SHP77 treated with DMSO at 0.1 percent for 48 hours (cell line): ENCODE measurements around the gene JHY.

Source experiments
- DNase-seq: peaks from one replicate; lab custom pipeline; 2025; lab: John Stamatoyannopoulos, UW

Gene JHY

DNA sequence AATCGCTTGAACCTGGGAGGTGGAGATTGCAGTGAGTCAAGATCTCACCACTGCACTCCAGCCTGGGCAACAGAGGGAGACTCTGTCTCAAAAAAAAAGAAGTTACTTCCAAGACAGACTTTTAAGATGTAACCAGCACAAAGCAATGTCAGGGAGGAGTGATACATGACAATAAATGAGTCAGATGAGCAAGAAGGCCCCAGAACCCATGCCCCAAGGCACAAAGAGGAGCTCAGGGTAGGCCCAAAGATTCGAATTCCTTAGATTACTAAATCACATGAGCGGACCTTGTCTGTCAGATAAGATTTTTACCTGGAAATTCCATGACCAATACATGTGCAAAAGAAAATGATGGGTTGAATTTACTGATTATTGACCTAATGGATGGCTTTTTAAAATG lies 10.5 kb upstream of the JHY start:
- DNase-seq: no peak

- DNase-seq: no peak
Measured at GRCh38 chr11:122874991-122875390, 7.6 kb upstream of the JHY start.

DNA sequence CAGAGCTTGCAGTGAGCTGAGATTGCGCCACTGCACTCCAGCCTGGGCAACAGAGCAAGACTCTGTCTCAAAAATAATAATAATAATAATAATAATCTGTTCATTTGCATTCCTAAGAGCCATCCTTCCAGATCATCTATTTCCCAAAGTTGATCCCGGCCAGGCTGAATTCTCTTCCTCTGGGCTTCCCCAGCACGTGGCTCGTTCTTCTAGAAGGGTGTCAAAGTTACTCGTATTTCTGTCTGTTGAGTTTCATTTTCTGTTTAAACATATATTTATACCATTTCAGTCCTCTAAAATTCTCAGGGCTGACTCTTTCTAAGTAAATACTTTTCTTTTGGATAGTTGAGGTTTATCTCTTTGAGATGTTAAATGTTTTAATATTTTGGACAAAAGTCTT lies 4.8 kb upstream of the JHY start:
- no peak for DNase-seq

DNA sequence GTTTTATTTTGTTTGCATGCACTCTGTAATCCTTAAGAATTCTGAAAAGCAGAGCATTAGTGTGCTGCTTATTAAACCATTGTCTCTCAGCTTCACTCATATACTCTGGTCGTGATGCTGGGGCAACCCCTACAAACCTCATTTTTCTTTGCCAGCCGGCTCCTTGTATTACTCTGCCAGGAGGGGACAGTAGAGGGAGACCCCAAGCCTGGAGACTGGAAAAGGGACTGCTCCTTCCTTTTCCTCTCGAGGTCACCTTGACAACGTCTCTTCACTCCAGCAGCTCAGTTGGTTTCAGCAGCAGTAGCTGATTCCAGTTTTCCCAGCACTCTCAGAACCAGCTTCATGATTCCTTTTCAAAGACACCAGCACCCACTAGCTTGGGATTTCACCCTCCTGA lies 2.8 kb upstream of the JHY start:
- DNase-seq: no peak

DNA sequence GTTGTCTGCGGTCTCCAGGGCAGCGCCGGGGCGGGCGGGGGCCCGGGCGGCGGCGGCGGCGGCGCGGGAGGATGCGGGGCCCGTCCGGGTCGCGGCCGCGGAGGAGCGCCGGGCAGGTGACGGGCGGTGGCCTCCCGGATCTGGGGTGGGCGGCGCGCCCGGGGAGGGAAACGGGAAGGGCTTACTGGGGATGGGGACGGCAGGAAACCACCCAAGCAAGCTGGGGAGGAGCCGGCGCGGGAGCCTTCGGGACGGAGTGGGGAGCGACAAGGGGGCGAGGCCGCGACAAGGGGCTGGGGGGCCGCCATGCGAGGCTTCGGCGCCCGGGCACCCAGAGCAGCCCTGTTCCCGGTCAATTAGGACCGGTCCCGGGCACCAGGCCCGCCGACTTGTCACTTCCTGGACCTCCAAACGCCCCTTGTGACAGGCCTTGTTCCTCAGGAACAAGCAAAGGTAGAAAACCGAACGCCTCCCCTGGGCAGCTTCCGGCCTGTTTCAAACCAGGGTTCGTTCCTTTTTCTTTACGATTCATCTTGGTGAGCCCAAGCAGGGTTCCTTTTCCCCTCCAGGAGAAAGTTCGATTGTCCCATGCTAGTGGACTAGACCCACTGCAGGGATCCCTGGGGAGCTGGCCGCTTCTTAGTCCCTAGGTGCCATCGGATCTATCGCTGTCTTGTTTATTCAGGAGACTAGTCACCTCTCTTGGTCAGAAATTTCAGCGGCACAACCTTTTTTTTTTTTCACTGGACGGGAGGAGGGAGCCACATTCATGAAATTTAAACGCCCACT lies 492 bp downstream of the JHY start:
- no peak for DNase-seq

GRCh38 chr11:122883646-122883979 lies 1.1 kb downstream of the JHY start:
- no peak for DNase-seq

- no peak for DNase-seq
Measured at GRCh38 chr11:122888162-122888561, 5.6 kb downstream of the JHY start.

DNA sequence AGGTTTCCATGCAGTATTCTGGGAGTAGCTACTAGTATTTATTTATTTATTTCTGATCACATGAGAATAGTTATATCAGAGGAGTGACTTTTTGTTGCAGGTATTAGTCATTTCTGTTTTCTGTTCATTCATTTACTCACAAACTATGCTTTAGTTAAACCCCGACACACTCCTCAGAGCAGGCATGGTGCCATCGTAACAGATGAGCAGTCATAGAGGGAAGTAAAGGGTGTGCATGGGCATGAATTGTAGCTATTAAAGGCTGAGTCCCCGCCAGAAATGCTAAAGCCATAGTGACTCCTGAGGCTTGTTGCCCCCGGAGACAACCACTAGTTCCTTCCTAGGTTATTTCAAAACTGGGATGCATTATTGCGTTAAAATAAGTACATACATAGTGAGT lies 10.6 kb downstream of the JHY start:
- DNase-seq: no peak

DNA sequence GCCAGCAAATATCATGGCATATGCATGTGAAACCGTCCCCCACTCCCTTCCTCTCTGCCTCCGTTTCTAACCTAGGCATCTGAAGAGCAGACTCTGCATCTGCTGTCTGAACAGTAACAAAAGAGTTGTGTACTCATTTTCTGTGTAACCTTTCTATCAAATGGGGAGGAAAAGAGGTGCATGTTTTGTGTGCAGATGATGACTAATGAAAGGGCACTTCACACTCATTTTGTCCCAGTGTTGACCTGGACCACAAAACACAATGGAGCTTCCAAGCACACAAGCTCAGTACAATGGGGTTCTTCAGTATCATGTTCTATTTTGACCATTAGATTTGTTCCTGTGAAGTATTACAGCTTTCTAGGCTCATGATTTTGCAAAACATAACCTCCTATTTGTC lies 13.0 kb downstream of the JHY start:
- no peak for DNase-seq

DNA sequence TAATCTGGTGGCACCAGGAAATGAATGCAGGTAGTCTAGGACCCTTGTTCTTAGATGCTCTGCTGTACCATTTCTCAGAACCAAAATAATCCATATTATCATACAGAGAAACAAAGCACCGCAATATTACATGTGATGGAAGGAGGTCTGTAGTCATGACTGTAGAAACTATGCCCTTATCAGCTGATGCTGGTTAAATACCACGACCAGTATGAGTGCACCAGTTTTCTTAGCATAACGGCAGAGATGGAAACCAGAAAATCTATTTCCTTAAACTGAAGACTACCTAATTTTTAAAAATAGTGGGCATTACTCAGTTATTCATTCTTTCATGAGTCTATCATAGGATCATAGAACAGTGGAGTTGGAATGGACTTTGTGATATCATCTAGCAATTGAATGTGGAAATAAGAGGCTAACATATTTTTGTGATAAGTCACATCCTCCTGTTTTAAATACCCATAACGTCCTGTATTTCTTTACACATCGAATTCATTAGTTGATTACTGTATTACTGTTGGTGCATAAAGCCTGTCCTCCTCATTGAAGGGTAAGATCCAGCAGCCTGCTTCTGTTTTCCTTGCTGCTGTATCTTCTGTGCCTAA lies 15.1 kb downstream of the JHY start:
- no peak for DNase-seq

DNA sequence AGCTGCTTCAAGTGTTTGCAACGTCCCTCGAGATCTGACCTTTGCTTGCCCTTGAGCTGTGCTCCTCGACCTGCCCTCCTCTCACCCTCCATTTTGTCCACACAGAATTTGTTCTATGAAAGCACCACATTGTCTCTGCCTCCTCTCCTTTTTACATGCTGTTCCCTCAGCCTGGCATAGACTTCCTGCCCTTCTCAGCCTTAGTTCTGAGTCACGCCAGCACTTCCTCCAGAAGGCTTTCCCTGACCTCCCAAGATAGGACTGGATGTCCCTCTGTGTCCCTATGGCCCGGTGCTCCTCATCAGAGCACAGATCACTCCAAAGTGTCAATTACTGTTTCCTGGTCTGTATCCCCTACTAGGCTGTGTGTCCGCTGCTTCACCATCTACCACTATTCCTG lies 16.2 kb downstream of the JHY start:
- DNase-seq: no peak

DNA sequence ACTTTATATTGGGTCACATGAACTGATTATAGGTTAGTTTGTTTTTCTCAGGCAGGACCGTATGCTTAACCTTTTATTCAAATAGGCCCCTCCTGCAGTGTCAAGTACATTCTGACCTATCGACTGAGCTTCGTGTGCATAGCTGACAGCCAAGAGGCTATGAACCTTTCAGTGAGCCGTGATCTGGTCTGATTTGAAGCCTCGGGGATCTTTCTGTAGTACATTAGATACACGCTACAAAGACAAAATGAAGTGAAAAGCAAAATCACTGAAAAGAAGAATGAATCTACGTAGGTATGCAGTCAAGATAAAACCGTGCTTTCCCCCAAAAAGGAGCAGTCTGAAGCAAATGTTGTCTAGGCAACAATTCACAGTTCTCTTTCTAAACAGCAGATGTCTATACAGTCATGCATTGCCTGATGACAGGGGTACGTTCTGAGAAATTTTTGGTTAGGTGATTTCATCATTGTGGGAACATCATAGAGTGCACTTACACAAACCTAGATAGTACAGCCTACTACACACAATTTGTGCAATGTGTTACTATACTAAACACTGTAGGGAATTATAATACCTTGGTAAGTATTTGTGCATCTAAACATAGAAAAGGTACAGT lies 18.1 kb downstream of the JHY start:
- no peak for DNase-seq

DNA sequence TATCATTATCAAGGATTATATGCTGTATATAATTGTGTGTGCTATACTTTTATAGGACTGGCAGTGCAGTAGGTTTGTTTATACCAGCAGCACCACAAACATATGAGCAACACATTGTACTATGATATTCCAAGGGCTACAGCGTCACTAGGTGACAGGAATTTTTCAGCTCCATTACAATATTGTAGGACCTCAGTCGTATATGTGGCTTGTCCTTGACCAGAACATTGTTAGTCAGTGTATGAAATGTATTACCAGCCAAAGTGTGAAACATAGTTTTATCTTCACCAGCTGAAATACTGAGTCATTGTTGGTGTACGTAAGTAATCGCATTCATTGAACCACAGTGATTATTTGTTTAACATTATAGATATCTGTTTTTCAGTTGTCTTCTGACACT lies 20.4 kb downstream of the JHY start:
- DNase-seq: no peak

- no peak for DNase-seq
Measured at GRCh38 chr11:122910775-122911174, 28.2 kb downstream of the JHY start.

- DNase-seq: no peak
Measured at GRCh38 chr11:122917311-122917710, 34.8 kb downstream of the JHY start.

DNA sequence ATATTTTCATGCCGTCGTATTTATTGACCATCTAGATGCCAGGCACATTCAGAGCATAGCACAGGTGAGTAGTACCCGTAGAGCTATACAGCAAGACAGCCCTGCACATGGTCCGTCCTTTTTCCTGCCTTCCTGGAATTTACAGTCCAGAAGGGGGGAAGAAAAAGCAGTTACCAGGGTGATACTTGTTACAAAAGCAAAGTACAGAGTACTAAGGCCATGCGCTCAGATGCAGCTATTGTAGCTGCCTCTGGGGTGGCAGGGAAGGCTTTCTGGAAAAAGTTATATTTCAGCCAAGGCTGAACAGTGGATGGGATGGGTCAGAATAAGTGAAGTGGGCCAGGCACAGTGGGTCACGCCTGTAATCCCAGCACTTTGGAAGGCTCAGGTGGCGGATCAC lies 36.2 kb downstream of the JHY start:
- DNase-seq: no peak

DNA sequence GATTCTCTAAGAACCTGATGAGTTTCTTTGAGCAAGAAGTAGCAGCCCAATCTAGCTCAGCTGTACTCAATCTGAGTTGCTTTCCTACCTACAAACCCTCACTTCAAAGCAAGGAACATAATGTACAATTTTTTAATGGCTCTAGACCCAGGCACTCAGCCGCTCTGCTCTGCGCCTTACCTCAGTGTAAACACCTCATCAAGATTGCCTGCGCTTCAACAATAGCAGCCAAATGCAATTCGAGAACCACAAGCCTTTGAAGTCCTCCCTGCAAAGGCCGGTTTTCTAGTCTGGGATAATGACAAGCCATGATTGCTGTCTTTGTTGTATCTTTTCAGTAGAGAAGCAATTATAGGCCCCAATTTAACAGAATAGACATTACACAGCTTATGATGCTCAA lies 38.0 kb downstream of the JHY start:
- no peak for DNase-seq

DNA sequence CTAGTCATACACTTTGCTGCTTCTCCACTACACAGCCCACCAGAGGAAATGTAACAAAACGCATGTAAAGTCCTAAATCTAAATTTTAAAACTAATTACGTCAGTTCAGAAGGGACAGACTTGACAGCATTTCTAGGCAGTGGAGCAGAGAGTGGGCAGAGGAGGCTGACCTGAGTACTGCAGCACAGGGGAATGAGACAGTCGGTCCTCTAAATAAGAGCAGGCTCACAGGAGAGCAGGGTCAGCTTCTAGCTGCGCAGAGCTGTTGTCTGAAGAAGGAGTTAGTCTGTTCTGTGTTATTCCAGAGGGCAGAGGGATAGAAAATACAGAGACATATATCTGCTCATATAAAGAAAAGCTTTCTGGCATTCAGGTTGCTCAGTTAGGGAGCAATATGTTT lies 40.3 kb downstream of the JHY start:
- no peak for DNase-seq

DNA sequence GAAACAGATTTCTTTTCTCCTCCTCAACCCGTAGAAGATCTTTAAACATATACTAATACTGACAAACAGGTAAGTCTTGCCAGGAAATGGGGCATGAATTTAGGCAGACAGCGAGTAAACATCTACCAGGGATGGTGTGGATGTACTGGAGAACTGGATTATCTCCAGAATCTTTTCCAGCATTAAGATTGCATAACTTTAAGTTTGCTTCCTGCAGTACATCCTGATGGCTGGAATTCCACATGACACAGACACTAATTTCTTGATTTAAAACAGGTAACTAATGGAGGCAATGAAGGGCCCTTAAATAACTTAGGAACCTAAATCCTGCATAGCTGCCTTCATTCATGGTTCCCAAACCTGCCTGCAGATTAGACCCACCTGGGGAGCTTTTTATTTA lies 40.7 kb downstream of the JHY start:
- no peak for DNase-seq

DNA sequence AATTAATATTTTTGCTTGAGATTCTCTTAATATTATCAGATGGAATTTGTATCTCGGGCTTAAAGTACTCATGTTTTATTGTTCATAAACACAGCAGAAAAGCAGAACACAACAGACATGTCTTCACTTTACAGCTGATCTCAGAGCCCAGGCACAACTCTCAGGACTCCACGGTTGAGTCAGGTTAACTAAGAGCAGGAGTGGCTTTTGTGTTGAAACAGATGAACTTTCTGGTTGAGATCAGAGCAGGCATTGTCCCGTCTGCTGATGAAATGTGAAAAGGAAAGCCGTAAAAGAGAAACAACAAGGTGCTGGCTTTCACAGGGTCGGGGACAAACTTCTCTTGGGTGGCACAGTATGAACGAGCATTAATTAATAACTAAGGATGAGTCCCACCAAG lies 49.0 kb downstream of the JHY start:
- DNase-seq: no peak

DNA sequence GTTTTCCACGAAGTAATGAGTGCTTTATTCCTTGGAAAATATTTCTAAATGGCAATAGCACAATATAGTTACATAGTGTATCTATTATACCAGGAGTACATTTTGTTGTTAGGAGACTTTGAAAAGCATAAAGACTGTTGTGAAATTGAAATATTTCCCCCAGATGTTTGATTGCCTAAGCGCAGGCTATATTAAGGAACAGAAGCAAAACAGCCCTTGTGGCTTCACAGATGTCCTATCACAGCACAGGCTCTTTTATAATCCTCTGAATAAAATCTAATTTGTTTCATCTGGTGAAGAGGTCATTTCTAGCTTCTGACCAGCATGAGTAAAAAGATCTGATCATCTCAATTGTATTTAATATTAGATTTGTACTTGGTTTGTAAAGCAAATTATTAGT lies 50.9 kb downstream of the JHY start:
- DNase-seq: no peak

DNA sequence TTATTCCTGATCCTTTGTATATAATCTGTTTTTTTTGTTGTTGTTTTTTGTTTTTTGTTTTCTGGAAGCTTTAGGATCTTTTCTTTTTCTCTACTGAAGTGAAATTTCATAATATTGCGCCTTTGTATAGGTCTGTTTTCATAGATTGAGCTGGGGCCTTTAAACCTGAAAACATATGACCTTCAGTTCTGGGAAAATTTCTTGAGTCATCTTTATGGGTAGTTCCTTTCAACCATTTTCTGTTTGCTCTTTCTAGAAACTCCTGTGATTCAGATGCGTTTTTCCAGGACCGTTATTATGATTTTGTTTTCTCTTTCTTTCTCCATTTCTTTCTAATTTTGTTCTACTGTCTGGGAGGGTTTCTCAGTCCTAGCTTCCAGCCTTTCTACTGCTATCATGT lies 55.4 kb downstream of the JHY start:
- no peak for DNase-seq

DNA sequence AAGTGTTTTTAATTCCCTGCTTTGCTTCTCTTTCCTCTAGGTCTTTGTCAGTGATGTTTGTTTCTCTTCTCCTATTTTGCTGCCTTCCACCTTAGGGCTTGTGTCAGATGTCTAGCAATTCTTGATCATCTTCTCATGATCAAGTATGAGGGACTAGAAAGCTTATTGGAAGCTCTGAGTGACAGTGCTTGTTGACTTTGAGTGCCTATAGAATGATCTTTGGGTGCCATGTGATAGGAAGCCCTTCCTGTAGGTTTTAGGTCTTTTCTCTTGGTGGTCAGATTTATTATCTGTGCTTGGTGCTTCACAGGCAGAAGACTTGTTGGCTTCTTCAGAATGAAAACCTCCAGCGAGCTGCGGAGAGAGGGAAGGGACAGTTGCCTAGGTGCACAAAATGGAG lies 56.0 kb downstream of the JHY start:
- no peak for DNase-seq

DNA sequence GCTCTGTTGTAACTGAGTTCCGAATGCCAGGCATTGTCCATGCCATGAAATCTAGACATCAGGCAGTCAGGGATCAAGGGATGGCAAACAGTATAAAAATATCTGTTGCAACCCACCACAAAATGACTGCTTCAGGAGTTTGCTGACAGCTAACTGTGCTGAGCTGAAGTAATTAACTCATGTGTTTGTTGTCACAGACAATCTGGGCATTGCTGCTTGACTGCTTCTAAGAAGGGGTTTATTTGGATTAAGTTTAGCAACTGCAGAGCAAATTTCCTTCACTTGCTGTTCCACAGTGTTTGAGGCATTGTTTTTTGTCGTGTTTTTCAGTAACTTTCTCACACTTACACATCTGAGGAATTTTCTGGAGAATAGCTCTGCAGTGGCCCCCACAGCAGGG lies 68.7 kb downstream of the JHY start:
- no peak for DNase-seq
